ENCODE results near the gene CRIP3. TPM values are rescaled to one million over a fixed set of nuclear protein-coding genes. Genes with fewer than 3 reads are reported as not detected.

Gene CRIP3
- total RNA-seq, 2 experiments from 2014 or later: 1.8 to 2.0 TPM

DNA sequence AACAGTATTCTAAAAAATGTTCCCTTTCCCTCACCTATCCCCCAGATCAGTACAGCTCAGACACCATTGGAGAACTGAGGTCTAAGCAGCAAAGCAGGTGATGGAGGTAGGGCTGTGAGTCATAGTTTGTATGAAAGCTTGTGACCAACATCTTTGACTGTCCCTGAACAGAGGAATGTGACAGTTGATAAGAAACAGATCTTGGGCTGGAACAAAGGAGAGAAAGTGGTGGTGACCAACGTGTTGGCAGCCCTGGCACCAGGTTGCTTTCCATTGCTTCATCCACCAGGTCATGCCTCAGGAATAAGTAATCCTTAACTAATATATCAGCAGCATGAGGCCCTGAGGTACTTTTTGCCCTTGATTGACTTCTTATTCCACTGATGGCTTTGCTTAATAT lies 19.9 kb upstream of the CRIP3 start:
- intact Hi-C loops (cut with DNase I, micrococcal nuclease): no loop called here
- ChIA-PET CTCF (interaction anchor here (1.3 to 1.4 kb wide), 2 partner anchors 8 to 20 kb away, joined by 3 read pairs; partner anchors contain the start of gene CRIP3), POLR2A (no interaction called here)
- DNase-seq: no peak
- H3K9me3 Mint-ChIP-seq: no peaks in the 10 kb centered on the region
- no peak overlapping the region for H3K27ac Mint-ChIP-seq
- H3K4me1 ChIP-seq (ENCODE audit: insufficient read depth, low read length): peaks cover 12% of the 10 kb centered on the region
- TF ChIP-seq, protein P1, sequence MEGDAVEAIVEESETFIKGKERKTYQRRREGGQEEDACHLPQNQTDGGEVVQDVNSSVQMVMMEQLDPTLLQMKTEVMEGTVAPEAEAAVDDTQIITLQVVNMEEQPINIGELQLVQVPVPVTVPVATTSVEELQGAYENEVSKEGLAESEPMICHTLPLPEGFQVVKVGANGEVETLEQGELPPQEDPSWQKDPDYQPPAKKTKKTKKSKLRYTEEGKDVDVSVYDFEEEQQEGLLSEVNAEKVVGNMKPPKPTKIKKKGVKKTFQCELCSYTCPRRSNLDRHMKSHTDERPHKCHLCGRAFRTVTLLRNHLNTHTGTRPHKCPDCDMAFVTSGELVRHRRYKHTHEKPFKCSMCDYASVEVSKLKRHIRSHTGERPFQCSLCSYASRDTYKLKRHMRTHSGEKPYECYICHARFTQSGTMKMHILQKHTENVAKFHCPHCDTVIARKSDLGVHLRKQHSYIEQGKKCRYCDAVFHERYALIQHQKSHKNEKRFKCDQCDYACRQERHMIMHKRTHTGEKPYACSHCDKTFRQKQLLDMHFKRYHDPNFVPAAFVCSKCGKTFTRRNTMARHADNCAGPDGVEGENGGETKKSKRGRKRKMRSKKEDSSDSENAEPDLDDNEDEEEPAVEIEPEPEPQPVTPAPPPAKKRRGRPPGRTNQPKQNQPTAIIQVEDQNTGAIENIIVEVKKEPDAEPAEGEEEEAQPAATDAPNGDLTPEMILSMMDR (IDR thresholded peaks at IDR 0.05): no peak
- H3K4me3 ChIP-seq (ENCODE audit: low read length): no peak overlapping the region
- H3K36me3 ChIP-seq (ENCODE audit: insufficient read depth, low read length): no peaks in the 10 kb centered on the region
- peaks cover 15% of the 10 kb centered on the region for H3K4me1 Mint-ChIP-seq (ENCODE audit: low read depth)
- H3K27me3 Mint-ChIP-seq: no peaks in the 10 kb centered on the region
- H3K27ac ChIP-seq (ENCODE audit: low read depth in 1 of 2, low read length in 2 of 2): no peak overlapping the region
- H3K36me3 Mint-ChIP-seq (ENCODE audit: low read depth): peaks cover 32% of the 10 kb centered on the region
- no peaks in the 10 kb centered on the region for H3K27me3 ChIP-seq (ENCODE audit: control insufficient read depth in 1 of 2, insufficient read depth in 2 of 2, low read length in 2 of 2)
- H3K9me3 ChIP-seq (ENCODE audit: control insufficient read depth in 1 of 2, insufficient read depth in 1 of 2, low read length in 2 of 2): no peaks in the 10 kb centered on the region
- ATAC-seq (ENCODE audit: poor library complexity): no peak
- H3K4me3 Mint-ChIP-seq: no peak overlapping the region

DNA sequence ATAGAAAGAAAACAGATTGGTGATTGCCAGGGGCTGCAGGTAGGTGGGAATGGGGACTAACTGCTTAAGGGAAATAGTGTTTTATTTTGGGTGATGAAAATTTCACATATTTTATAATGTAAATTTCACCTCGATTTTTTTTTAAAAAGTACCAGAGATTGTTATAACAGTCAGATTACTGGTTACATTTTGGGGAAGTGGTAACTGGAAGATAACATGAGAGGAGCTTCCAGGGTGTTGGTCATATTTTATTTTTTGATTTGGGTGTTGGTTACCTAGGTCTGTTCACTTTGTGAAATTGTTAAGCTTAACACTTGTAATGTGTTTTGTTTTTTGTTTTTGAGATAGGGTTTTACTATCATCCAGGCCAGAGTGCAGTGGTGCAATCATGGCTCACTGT lies 17.2 kb upstream of the CRIP3 start:
- TF ChIP-seq, protein P1 (IDR thresholded peaks at IDR 0.05): no peak
- Histone ChIP-seq H3K9me3 (ENCODE audit: control insufficient read depth in 1 of 2, insufficient read depth in 1 of 2, low read length in 2 of 2) (no peaks in the 10 kb centered on the region), H3K27ac (ENCODE audit: low read depth in 1 of 2, low read length in 2 of 2) (no peak overlapping the region), H3K4me1 (ENCODE audit: insufficient read depth, low read length) (peaks cover 2% of the 10 kb centered on the region), H3K27me3 (ENCODE audit: control insufficient read depth in 1 of 2, insufficient read depth in 2 of 2, low read length in 2 of 2) (no peaks in the 10 kb centered on the region), H3K36me3 (ENCODE audit: insufficient read depth, low read length) (no peaks in the 10 kb centered on the region), H3K4me3 (ENCODE audit: low read length) (no peak overlapping the region)
- POLR2A ChIA-PET: no interaction called here
- ATAC-seq (ENCODE audit: poor library complexity) (no peak), DNase-seq (no peak)
- CTCF ChIA-PET: no interaction called here
- Mint-ChIP-seq H3K4me3 (no peak overlapping the region), H3K27ac (no peak overlapping the region), H3K36me3 (ENCODE audit: low read depth) (peaks cover 31% of the 10 kb centered on the region), H3K27me3 (no peaks in the 10 kb centered on the region), H3K4me1 (ENCODE audit: low read depth) (peaks cover under 1% of the 10 kb centered on the region), H3K9me3 (no peaks in the 10 kb centered on the region)
- intact Hi-C loops (cut with DNase I, micrococcal nuclease): no loop called here

DNA sequence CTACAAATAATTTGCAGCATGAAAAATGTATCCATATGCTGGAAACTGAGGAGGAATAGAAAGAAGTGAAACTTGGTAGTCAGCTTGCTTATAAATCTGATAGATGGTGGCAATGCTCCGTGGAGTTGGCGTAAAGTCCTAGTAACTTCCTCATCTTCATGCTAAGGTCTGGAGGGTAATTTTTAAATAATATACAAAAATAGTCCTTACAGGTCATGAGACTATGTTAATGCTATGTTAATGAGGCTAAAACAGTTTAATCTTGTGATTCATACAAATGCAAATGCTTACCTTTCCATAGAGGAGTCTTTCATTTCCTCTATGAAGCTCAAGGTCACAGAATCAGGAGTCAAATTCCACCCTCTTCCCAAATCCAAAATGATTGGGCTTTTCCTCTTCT lies 9.4 kb upstream of the CRIP3 start:
- Mint-ChIP-seq H3K27me3 (no peaks in the 10 kb centered on the region), H3K9me3 (no peaks in the 10 kb centered on the region), H3K36me3 (ENCODE audit: low read depth) (peaks cover 13% of the 10 kb centered on the region), H3K4me3 (no peak overlapping the region), H3K27ac (no peak overlapping the region), H3K4me1 (ENCODE audit: low read depth) (no peaks in the 10 kb centered on the region)
- DNase-seq (no peak), ATAC-seq (ENCODE audit: poor library complexity) (no peak)
- no peaks in the 10 kb centered on the region for H3K36me3 ChIP-seq (ENCODE audit: insufficient read depth, low read length)
- H3K4me1 ChIP-seq (ENCODE audit: insufficient read depth, low read length): no peaks in the 10 kb centered on the region
- no peaks in the 10 kb centered on the region for H3K9me3 ChIP-seq (ENCODE audit: control insufficient read depth in 1 of 2, insufficient read depth in 1 of 2, low read length in 2 of 2)
- intact Hi-C loops (cut with DNase I, micrococcal nuclease): no loop called here
- POLR2A ChIA-PET: no interaction called here
- H3K27ac ChIP-seq (ENCODE audit: low read depth in 1 of 2, low read length in 2 of 2): no peak overlapping the region
- CTCF ChIA-PET: no interaction called here
- no peak overlapping the region for H3K4me3 ChIP-seq (ENCODE audit: low read length)
- H3K27me3 ChIP-seq (ENCODE audit: control insufficient read depth in 1 of 2, insufficient read depth in 2 of 2, low read length in 2 of 2): no peaks in the 10 kb centered on the region
- TF ChIP-seq, protein P1 (IDR thresholded peaks at IDR 0.05): no peak

All from CD4-positive, alpha-beta T cell (primary cell).